Lung (tissue), 12 donors: ENCODE measurements around the gene AKAP13. TPM values are rescaled to one million over a fixed set of nuclear protein-coding genes. Genes with fewer than 3 reads are reported as not detected.

ENCODE experiments used
- ATAC-seq: fragments of 200-7000 bp; cut with Tn5 transposase; one replicate; pipeline ENCODE4 v1.9.1; 2020; ENCODE audit warnings: moderate number of reproducible peaks; ENCODE audit not compliant: insufficient read depth, low FRiP score
- DNase-seq, 3 donors: peaks; one replicate each; pipeline ENCODE4 v3.0.0-alpha.2; 2013 to 2017
- H3K27ac ChIP-seq, 2 donors: one replicate each; pipeline ENCODE4 v1.5.1; 2013; ENCODE audit warnings: mild to moderate bottlenecking in 2 of 2, moderate library complexity in 2 of 2, control low read depth in 1 of 2, inconsistent platforms in 1 of 2, low read depth in 1 of 2, low read length in 1 of 2
- H3K27me3 ChIP-seq, 3 donors: one replicate each; pipeline ENCODE4 v1.5.1; 2013; ENCODE audit warnings: low read length in 2 of 3; ENCODE audit not compliant: control insufficient read depth in 3 of 3, insufficient read depth in 3 of 3
- H3K36me3 ChIP-seq, 4 donors: one replicate each; pipeline ENCODE4 v1.5.1; 2013; ENCODE audit warnings: low read length in 4 of 4, mild to moderate bottlenecking in 1 of 4, moderate library complexity in 1 of 4; ENCODE audit not compliant: control insufficient read depth in 4 of 4, insufficient read depth in 4 of 4
- H3K4me1 ChIP-seq, 5 donors: one replicate each; pipeline ENCODE4 v1.5.1; 2013; ENCODE audit warnings: low read length in 5 of 5, mild to moderate bottlenecking in 2 of 5, moderate library complexity in 1 of 5; ENCODE audit not compliant: control insufficient read depth in 5 of 5, insufficient read depth in 5 of 5
- H3K4me3 ChIP-seq: one replicate; pipeline ENCODE4 v1.5.1; 2013; ENCODE audit warnings: mild to moderate bottlenecking, control low read depth, moderate library complexity
- H3K9ac ChIP-seq, 2 donors: one replicate each; pipeline ENCODE4 v1.5.1; 2013; ENCODE audit warnings: low read length in 2 of 2, control low read depth in 1 of 2; ENCODE audit not compliant: insufficient read depth in 1 of 2
- H3K9me3 ChIP-seq, 4 donors: one replicate each; pipeline ENCODE4 v1.5.1; 2013; ENCODE audit warnings: low read length in 3 of 4, mild to moderate bottlenecking in 1 of 4, moderate library complexity in 1 of 4; ENCODE audit not compliant: control insufficient read depth in 4 of 4, insufficient read depth in 3 of 4
- CTCF ChIP-seq: IDR thresholded peaks from 2 replicates; pipeline ENCODE4 v1.5.1; 2012; ENCODE audit warnings: mild to moderate bottlenecking; ENCODE audit errors: control extremely low read depth, extremely low read depth
- WGBS, 2 donors: extraction: QIAGEN DNeasy Blood & Tissue Kit; methylation state at CpG; one replicate each; pipeline ENCODE4 v1.1.7; 2013; 5-methylcytosine and 5-hydroxymethylcytosine counted together
- polyA plus RNA-seq, 2 donors: library from polyadenylated mRNA; stranded (reverse); fragments of 200-250 nt; gene quantifications; one replicate each; pipeline ENCODE4 v1.2.1, GENCODE V29; 2013
- total RNA-seq, 2 donors: library from RNA; depleted of rRNA in 1 of 2; stranded (reverse); fragments of >200 nt in 1 of 2; gene quantifications; one replicate each; pipeline ENCODE4 v1.2.1, GENCODE V29; 2014 to 2021
- donor health status: control.
- donor health status: control.
- donor health status: Bipolar disorder and iron deficiency.
- donor health status: healthy.
- donor health status: DM: yes; HTN: yes; CAD: no.

Gene AKAP13
- total and polyA plus RNA-seq, 4 donors: 102 to 1,115 (median 259) TPM

- WGBS, 2 donors: 86 to 87% methylated on average over 5 of the region's 5 CpGs
- TF ChIP-seq CTCF: no peak
- Histone ChIP-seq H3K4me1 (peaks cover 0 to 29% (median 0%) of the 10 kb centered on the region in 5 donors), H3K9me3 (peaks cover 0 to 19% (median 2%) of the 10 kb centered on the region in 4 donors), H3K9ac (no peak overlapping the region), H3K27me3 (no peaks in the 10 kb centered on the region), H3K4me3 (no peak overlapping the region), H3K36me3 (no peaks in the 10 kb centered on the region), H3K27ac (peak overlapping the region in 1 of 2 donors; percentile 2)
- no peak for DNase-seq
- no peak for ATAC-seq
Measured at GRCh38 chr15:85453144-85453872, 72.9 kb downstream of the AKAP13 start.

- WGBS, 2 donors: 67 to 84% methylated on average over 7 of the region's 7 CpGs
- Histone ChIP-seq H3K4me3 (no peak overlapping the region), H3K4me1 (peaks cover 0 to 26% (median 0%) of the 10 kb centered on the region in 5 donors), H3K36me3 (no peaks in the 10 kb centered on the region), H3K27ac (no peak overlapping the region), H3K27me3 (no peaks in the 10 kb centered on the region), H3K9ac (no peak overlapping the region), H3K9me3 (peaks cover 0 to 19% (median 1%) of the 10 kb centered on the region in 4 donors)
- ATAC-seq (no peak), DNase-seq (no peak)
- TF ChIP-seq CTCF: no peak
Measured at GRCh38 chr15:85454403-85454802, 74.0 kb downstream of the AKAP13 start.

DNA sequence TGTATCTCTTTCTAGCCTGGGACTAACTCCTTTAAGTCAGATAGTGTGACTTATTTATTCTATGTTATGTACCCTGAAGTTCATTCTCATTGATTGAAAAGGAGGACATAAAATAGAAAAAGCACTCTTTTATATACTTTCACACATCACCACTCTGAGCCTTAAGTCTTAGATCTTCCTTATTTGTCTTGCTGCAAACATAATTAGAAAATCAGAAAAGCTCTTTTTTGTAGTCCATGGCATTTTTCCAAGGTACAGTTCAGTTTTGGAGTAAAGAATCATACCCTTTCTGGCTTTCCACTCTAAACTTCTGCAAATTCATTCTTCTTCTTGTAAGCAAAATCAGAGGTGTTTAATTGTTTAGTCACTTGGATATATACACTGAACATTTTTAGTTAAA lies 75.5 kb downstream of the AKAP13 start:
- peaks cover 0 to 9% (median 0%) of the 10 kb centered on the region in 4 donors for H3K9me3 ChIP-seq
- H3K27me3 ChIP-seq: no peaks in the 10 kb centered on the region
- no peak overlapping the region for H3K27ac ChIP-seq
- DNase-seq (peak in 1 of 3 donors; percentile 53), ATAC-seq (no peak)
- no peaks in the 10 kb centered on the region for H3K36me3 ChIP-seq
- TF ChIP-seq CTCF: no peak
- H3K9ac ChIP-seq: no peak overlapping the region
- H3K4me1 ChIP-seq: peaks cover 0 to 36% (median 0%) of the 10 kb centered on the region in 5 donors
- H3K4me3 ChIP-seq: no peak overlapping the region
